Uterus (tissue), 4 donors: ENCODE measurements around the gene MLNR. TPM values are rescaled to one million over a fixed set of nuclear protein-coding genes. Genes with fewer than 3 reads are reported as not detected.

Experiments used
- DNase-seq, 2 donors: peaks; one replicate each; pipeline ENCODE4 v3.0.0-alpha.2; 2019 to 2020
- H3K27ac ChIP-seq, 2 donors: fragments of 200-600 bp; sonication (generic); 1 replicate in 1 of 2; 2 replicates in 1 of 2; pipeline ENCODE4 v1.5.1; 2016 to 2018
- H3K27me3 ChIP-seq, 2 donors: fragments of 200-600 bp; sonication (generic); one replicate each; pipeline ENCODE4 v1.5.1; 2018 to 2019; ENCODE audit warnings: control low read depth in 1 of 2
- H3K36me3 ChIP-seq, 2 donors: fragments of 200-600 bp; sonication (generic); one replicate each; pipeline ENCODE4 v1.5.1; 2019; ENCODE audit warnings: control low read depth in 1 of 2
- H3K4me1 ChIP-seq, 2 donors: fragments of 200-600 bp; sonication (generic); one replicate each; pipeline ENCODE4 v1.5.1; 2018 to 2019; ENCODE audit warnings: control low read depth in 1 of 2
- H3K4me3 ChIP-seq, 2 donors: fragments of 200-600 bp; sonication (generic); 1 replicate in 1 of 2; 2 replicates in 1 of 2; pipeline ENCODE4 v1.5.1; 2018 to 2019; ENCODE audit warnings: mild to moderate bottlenecking in 1 of 2
- H3K9me3 ChIP-seq, 2 donors: fragments of 200-600 bp; sonication (generic); one replicate each; pipeline ENCODE4 v1.5.1; 2019; ENCODE audit warnings: control low read depth in 1 of 2
- POLR2A ChIP-seq, 2 donors: fragments of 450-650 bp; IDR thresholded peaks; one replicate each; pipeline ENCODE4 v1.6.1; 2016; ENCODE audit warnings: antibody characterized with exemption in 2 of 2, mild to moderate bottlenecking in 1 of 2, moderate library complexity in 1 of 2
- intact Hi-C: fragments of 100-400 bp; cut with DNase I; formaldehyde crosslinking; loops from one replicate; pipeline ENCODE4 v1.15.1; 2023; ENCODE audit warnings: low total_unique reads
- total RNA-seq, 4 donors: library from RNA; depleted of rRNA in 3 of 4; stranded (reverse); fragments of >200 nt in 3 of 4; gene quantifications; one replicate each; pipeline versions ENCODE4 v1.1.0 to v1.2.4, GENCODE V29; 2014 to 2023
- TF ChIP-seq, protein P1 (sequence below), 4 experiments: fragments of 200-600 bp in 2 of 4; fragments of 450-650 bp in 2 of 4; sonication (generic) in 2 of 4; IDR thresholded peaks; one replicate each; pipeline ENCODE4 v1.5.1; 2016 to 2019; ENCODE audit warnings: antibody characterized with exemption in 4 of 4, mild to moderate bottlenecking in 2 of 4, moderate library complexity in 1 of 4
- donor health status: DM: yes; HTN: yes; CAD: no.

MLNR gene
- total RNA-seq, 4 donors from 2014 or later: not detected

DNA sequence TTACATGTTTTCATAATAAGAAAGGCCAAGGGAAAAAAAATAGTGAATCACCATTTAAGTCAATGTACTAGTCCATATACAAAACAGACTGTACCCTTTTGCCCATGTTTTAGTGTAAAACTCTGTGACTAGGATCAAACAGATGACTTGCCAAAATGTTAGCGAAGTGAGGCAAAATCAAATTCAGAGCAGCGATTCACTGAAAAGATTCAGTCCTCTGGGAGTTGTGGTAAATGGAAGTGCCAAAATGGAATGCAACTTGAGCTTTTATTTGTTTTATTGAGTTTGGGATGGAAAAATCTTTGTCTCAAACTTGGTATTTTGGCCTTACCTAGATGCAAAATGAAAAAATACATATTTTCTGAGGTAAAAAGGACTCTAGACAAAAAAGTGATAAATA, 36.7 kb downstream of the MLNR start:
- no peak overlapping the region for H3K4me3 ChIP-seq
- no peaks in the 10 kb centered on the region for H3K4me1 ChIP-seq
- intact Hi-C loops: no loop called here
- H3K36me3 ChIP-seq: no peaks in the 10 kb centered on the region
- no peaks in the 10 kb centered on the region for H3K27me3 ChIP-seq
- no peak overlapping the region for H3K27ac ChIP-seq
- DNase-seq: no peak
- no peaks in the 10 kb centered on the region for H3K9me3 ChIP-seq
- TF ChIP-seq, protein P1, sequence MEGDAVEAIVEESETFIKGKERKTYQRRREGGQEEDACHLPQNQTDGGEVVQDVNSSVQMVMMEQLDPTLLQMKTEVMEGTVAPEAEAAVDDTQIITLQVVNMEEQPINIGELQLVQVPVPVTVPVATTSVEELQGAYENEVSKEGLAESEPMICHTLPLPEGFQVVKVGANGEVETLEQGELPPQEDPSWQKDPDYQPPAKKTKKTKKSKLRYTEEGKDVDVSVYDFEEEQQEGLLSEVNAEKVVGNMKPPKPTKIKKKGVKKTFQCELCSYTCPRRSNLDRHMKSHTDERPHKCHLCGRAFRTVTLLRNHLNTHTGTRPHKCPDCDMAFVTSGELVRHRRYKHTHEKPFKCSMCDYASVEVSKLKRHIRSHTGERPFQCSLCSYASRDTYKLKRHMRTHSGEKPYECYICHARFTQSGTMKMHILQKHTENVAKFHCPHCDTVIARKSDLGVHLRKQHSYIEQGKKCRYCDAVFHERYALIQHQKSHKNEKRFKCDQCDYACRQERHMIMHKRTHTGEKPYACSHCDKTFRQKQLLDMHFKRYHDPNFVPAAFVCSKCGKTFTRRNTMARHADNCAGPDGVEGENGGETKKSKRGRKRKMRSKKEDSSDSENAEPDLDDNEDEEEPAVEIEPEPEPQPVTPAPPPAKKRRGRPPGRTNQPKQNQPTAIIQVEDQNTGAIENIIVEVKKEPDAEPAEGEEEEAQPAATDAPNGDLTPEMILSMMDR (IDR thresholded peaks at IDR 0.05): no peak

- DNase-seq: no peak
- Histone ChIP-seq H3K9me3 (no peaks in the 10 kb centered on the region), H3K4me3 (peak overlapping the region in 1 of 2 donors; percentile 0), H3K4me1 (no peaks in the 10 kb centered on the region), H3K27ac (no peak overlapping the region), H3K27me3 (no peaks in the 10 kb centered on the region), H3K36me3 (no peaks in the 10 kb centered on the region)
- no peak for TF ChIP-seq POLR2A (IDR thresholded peaks at IDR 0.05)
- TF ChIP-seq, protein P1 (IDR thresholded peaks at IDR 0.05): no peak
- intact Hi-C loops: no loop called here
Observed at GRCh38 chr13:49258089-49258796, 38.1 kb downstream of the MLNR start.

- Histone ChIP-seq H3K4me3 (no peak overlapping the region), H3K9me3 (no peaks in the 10 kb centered on the region), H3K4me1 (no peaks in the 10 kb centered on the region), H3K27ac (no peak overlapping the region), H3K36me3 (no peaks in the 10 kb centered on the region), H3K27me3 (no peaks in the 10 kb centered on the region)
- intact Hi-C loops: no loop called here
- DNase-seq: no peak
- no peak for TF ChIP-seq POLR2A (IDR thresholded peaks at IDR 0.05)
- TF ChIP-seq, protein P1 (IDR thresholded peaks at IDR 0.05): no peak
Observed at GRCh38 chr13:49259586-49259985, 39.4 kb downstream of the MLNR start.

- H3K27ac ChIP-seq: no peak overlapping the region
- no peaks in the 10 kb centered on the region for H3K9me3 ChIP-seq
- no peaks in the 10 kb centered on the region for H3K27me3 ChIP-seq
- no peaks in the 10 kb centered on the region for H3K36me3 ChIP-seq
- DNase-seq: no peak
- intact Hi-C loops: no loop called here
- TF ChIP-seq, protein P1 (IDR thresholded peaks at IDR 0.05): no peak
- no peak for TF ChIP-seq POLR2A (IDR thresholded peaks at IDR 0.05)
- H3K4me1 ChIP-seq: no peaks in the 10 kb centered on the region
- no peak overlapping the region for H3K4me3 ChIP-seq
Observed at GRCh38 chr13:49262634-49263033, 42.5 kb downstream of the MLNR start.

GRCh38 chr13:49265822-49266221, 45.7 kb downstream of the MLNR start:
- H3K4me1 ChIP-seq: no peaks in the 10 kb centered on the region
- no peaks in the 10 kb centered on the region for H3K36me3 ChIP-seq
- no peak overlapping the region for H3K4me3 ChIP-seq
- intact Hi-C loops: no loop called here
- H3K9me3 ChIP-seq: no peaks in the 10 kb centered on the region
- no peak for DNase-seq
- no peaks in the 10 kb centered on the region for H3K27me3 ChIP-seq
- no peak for TF ChIP-seq POLR2A (IDR thresholded peaks at IDR 0.05)
- TF ChIP-seq, protein P1 (IDR thresholded peaks at IDR 0.05): no peak
- H3K27ac ChIP-seq: no peak overlapping the region
